Measurements from ENCODE around the gene ARHGAP18. TPM values are rescaled to one million over a fixed set of nuclear protein-coding genes. Genes with fewer than 3 reads are reported as not detected.

Gene ARHGAP18
- total and polyA plus RNA-seq, 2 experiments from 2014 or later: 4.3 to 5.0 TPM

GRCh38 chr6:129699659-129700058 is 10.3 kb downstream of the ARHGAP18 start (continued):
- TF ChIP-seq, protein P1, sequence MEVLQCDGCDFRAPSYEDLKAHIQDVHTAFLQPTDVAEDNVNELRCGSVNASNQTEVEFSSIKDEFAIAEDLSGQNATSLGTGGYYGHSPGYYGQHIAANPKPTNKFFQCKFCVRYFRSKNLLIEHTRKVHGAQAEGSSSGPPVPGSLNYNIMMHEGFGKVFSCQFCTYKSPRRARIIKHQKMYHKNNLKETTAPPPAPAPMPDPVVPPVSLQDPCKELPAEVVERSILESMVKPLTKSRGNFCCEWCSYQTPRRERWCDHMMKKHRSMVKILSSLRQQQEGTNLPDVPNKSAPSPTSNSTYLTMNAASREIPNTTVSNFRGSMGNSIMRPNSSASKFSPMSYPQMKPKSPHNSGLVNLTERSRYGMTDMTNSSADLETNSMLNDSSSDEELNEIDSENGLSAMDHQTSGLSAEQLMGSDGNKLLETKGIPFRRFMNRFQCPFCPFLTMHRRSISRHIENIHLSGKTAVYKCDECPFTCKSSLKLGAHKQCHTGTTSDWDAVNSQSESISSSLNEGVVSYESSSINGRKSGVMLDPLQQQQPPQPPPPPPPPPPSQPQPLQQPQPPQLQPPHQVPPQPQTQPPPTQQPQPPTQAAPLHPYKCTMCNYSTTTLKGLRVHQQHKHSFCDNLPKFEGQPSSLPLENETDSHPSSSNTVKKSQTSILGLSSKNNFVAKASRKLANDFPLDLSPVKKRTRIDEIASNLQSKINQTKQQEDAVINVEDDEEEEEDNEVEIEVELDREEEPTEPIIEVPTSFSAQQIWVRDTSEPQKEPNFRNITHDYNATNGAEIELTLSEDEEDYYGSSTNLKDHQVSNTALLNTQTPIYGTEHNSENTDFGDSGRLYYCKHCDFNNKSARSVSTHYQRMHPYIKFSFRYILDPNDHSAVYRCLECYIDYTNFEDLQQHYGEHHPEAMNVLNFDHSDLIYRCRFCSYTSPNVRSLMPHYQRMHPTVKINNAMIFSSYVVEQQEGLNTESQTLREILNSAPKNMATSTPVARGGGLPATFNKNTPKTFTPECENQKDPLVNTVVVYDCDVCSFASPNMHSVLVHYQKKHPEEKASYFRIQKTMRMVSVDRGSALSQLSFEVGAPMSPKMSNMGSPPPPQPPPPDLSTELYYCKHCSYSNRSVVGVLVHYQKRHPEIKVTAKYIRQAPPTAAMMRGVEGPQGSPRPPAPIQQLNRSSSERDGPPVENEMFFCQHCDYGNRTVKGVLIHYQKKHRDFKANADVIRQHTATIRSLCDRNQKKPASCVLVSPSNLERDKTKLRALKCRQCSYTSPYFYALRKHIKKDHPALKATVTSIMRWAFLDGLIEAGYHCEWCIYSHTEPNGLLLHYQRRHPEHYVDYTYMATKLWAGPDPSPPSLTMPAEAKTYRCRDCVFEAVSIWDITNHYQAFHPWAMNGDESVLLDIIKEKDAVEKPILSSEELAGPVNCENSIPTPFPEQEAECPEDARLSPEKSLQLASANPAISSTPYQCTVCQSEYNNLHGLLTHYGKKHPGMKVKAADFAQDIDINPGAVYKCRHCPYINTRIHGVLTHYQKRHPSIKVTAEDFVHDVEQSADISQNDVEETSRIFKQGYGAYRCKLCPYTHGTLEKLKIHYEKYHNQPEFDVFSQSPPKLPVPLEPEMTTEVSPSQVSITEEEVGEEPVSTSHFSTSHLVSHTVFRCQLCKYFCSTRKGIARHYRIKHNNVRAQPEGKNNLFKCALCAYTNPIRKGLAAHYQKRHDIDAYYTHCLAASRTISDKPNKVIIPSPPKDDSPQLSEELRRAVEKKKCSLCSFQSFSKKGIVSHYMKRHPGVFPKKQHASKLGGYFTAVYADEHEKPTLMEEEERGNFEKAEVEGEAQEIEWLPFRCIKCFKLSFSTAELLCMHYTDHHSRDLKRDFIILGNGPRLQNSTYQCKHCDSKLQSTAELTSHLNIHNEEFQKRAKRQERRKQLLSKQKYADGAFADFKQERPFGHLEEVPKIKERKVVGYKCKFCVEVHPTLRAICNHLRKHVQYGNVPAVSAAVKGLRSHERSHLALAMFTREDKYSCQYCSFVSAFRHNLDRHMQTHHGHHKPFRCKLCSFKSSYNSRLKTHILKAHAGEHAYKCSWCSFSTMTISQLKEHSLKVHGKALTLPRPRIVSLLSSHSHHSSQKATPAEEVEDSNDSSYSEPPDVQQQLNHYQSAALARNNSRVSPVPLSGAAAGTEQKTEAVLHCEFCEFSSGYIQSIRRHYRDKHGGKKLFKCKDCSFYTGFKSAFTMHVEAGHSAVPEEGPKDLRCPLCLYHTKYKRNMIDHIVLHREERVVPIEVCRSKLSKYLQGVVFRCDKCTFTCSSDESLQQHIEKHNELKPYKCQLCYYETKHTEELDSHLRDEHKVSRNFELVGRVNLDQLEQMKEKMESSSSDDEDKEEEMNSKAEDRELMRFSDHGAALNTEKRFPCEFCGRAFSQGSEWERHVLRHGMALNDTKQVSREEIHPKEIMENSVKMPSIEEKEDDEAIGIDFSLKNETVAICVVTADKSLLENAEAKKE (CRISPR knock-in tag; IDR thresholded peaks at IDR 0.05): no peak
- TF ChIP-seq, protein P2, sequence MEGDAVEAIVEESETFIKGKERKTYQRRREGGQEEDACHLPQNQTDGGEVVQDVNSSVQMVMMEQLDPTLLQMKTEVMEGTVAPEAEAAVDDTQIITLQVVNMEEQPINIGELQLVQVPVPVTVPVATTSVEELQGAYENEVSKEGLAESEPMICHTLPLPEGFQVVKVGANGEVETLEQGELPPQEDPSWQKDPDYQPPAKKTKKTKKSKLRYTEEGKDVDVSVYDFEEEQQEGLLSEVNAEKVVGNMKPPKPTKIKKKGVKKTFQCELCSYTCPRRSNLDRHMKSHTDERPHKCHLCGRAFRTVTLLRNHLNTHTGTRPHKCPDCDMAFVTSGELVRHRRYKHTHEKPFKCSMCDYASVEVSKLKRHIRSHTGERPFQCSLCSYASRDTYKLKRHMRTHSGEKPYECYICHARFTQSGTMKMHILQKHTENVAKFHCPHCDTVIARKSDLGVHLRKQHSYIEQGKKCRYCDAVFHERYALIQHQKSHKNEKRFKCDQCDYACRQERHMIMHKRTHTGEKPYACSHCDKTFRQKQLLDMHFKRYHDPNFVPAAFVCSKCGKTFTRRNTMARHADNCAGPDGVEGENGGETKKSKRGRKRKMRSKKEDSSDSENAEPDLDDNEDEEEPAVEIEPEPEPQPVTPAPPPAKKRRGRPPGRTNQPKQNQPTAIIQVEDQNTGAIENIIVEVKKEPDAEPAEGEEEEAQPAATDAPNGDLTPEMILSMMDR (conservative IDR thresholded peaks at IDR 0.05; ENCODE audit: low read depth in 2 of 2): no peak

DNA sequence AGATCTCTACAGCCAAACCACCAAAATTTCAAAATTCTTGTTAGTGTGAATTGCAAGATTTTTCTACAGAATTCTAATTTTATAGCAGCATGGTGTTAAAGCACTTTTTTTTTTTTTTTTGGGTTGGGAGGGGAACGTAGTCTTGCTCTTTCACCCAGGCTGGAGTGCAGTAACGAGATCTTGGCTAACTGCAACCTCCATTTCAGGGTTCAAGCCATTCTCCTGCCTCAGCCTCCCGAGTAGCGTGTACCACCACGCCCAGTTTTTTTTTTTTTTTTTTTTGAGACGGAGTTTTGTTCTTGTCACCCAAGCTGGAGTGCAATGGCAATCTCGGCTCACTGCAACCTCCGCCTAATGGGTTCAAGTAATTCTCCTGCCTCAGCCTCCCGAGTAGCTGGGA is 11.5 kb downstream of the ARHGAP18 start:
- Histone ChIP-seq H3K36me3 (ENCODE audit: insufficient read depth) (no peaks in the 10 kb centered on the region), H2AFZ (no peak overlapping the region), H3K79me2 (replicated peaks; ENCODE audit: insufficient read depth) (no peaks in the 10 kb centered on the region), H3K4me1 (ENCODE audit: insufficient read depth) (no peaks in the 10 kb centered on the region), H3K4me3 (no peak overlapping the region), H3K9me2 (ENCODE audit: insufficient read depth) (no peaks in the 10 kb centered on the region), H3K27ac (ENCODE audit: low read depth) (no peak overlapping the region), H3K4me2 (no peak overlapping the region), H4K20me1 (replicated peaks; ENCODE audit: insufficient read depth) (no peaks in the 10 kb centered on the region), H3F3A (replicated peaks; ENCODE audit: low read depth) (no peaks in the 10 kb centered on the region), H3K27me3 (ENCODE audit: insufficient read depth) (no peaks in the 10 kb centered on the region)
- no peak for DNase-seq (ENCODE audit: low spot score)
- H3K9me3 Mint-ChIP-seq: no peaks in the 10 kb centered on the region
- no peaks in the 10 kb centered on the region for H3K27me3 Mint-ChIP-seq (ENCODE audit: insufficient read depth, low read depth, poor library complexity)
- H3K36me3 Mint-ChIP-seq (ENCODE audit: low read depth): no peaks in the 10 kb centered on the region
- H3K27ac Mint-ChIP-seq: no peak overlapping the region
- no peak overlapping the region for H3K4me3 Mint-ChIP-seq
- no peak for ATAC-seq
- peaks cover 9% of the 10 kb centered on the region for H3K4me1 Mint-ChIP-seq
- TF ChIP-seq, protein P1 (CRISPR knock-in tag; IDR thresholded peaks at IDR 0.05): no peak
- no peak for TF ChIP-seq EZH2 (IDR thresholded peaks at IDR 0.05; ENCODE audit: low read depth, unreplicated experiment)
- TF ChIP-seq ZNF331 (CRISPR knock-in tag; IDR thresholded peaks at IDR 0.05; ENCODE audit: low read depth): no peak
- TF ChIP-seq CREB1 (CRISPR knock-in tag; IDR thresholded peaks at IDR 0.05; ENCODE audit: low read depth): no peak
